ENCODE results near the gene FDX1. TPM values are rescaled to one million over a fixed set of nuclear protein-coding genes. Genes with fewer than 3 reads are reported as not detected.

The FDX1 gene
- total RNA-seq, 2 experiments from 2014 or later: 8.2 to 13.1 TPM

- Mint-ChIP-seq H3K4me3 (no peak overlapping the region), H3K27me3 (no peaks in the 10 kb centered on the region), H3K36me3 (ENCODE audit: low read depth) (peaks cover 10% of the 10 kb centered on the region), H3K4me1 (no peaks in the 10 kb centered on the region), H3K27ac (no peak overlapping the region), H3K9me3 (ENCODE audit: low read depth) (no peaks in the 10 kb centered on the region)
- DNase-seq (no peak), ATAC-seq (no peak)
- POLR2A ChIA-PET: no interaction called here
- CTCF ChIA-PET: no interaction called here
- intact Hi-C loops (cut with DNase I, micrococcal nuclease): loop anchor here in 1 of 2 experiments (10.0 kb wide), 1 partner anchor 957 kb away; no protein-coding TSS in a partner anchor
These were observed 38.4 kb downstream of the FDX1 start for GRCh38 chr11:110468121-110468520.

- CTCF ChIA-PET: interaction anchor here (0.6 to 1.1 kb wide), 3 partner anchors 418 to 1969 kb away, joined by 3 to 4 read pairs (median 4); no protein-coding TSS in a partner anchor
- H3K4me1 Mint-ChIP-seq: no peaks in the 10 kb centered on the region
- H3K27me3 Mint-ChIP-seq: no peaks in the 10 kb centered on the region
- no peak overlapping the region for H3K27ac Mint-ChIP-seq
- no peaks in the 10 kb centered on the region for H3K9me3 Mint-ChIP-seq (ENCODE audit: low read depth)
- H3K4me3 Mint-ChIP-seq: no peak overlapping the region
- H3K36me3 Mint-ChIP-seq (ENCODE audit: low read depth): peaks cover 10% of the 10 kb centered on the region
- no peak for DNase-seq
- intact Hi-C loops (cut with DNase I, micrococcal nuclease): loop anchor here in 1 of 2 experiments (10.0 kb wide), 1 partner anchor 956 kb away; no protein-coding TSS in a partner anchor
- no peak for ATAC-seq
- POLR2A ChIA-PET: no interaction called here
These were observed 39.4 kb downstream of the FDX1 start for GRCh38 chr11:110469127-110469526.

DNA sequence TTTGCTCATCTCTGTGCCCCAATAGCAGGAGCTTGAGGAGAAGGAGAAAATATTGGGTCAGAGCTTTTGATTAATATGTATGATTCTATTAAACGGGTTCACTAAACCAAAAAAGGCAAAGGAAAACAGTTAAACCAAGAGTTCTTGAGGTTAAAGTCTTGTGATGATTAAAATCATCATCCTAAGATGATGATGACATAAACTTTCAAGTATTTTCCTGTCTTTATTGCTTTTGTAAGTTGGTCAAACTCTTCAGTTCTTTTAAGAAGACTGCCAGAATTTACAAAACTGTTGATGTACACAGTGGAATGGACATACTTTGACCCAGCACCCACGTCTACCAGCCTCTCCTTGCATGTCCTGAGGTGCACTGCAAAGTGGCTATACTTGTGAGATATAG, 41.0 kb downstream of the FDX1 start:
- ATAC-seq: no peak
- ChIA-PET CTCF (interaction anchor here (0.7 kb wide), 1 partner anchor 234 kb away, joined by 3 read pairs; no protein-coding TSS in a partner anchor), POLR2A (interaction anchor here (0.6 to 0.7 kb wide), 2 partner anchors 11 to 17 kb away, joined by 3 to 7 read pairs; no protein-coding TSS in a partner anchor)
- intact Hi-C loops (cut with DNase I, micrococcal nuclease): no loop called here
- no peak overlapping the region for H3K27ac Mint-ChIP-seq
- H3K27me3 Mint-ChIP-seq: no peaks in the 10 kb centered on the region
- no peak for DNase-seq
- no peaks in the 10 kb centered on the region for H3K4me1 Mint-ChIP-seq
- H3K9me3 Mint-ChIP-seq (ENCODE audit: low read depth): no peaks in the 10 kb centered on the region
- no peak overlapping the region for H3K4me3 Mint-ChIP-seq
- peaks cover 8% of the 10 kb centered on the region for H3K36me3 Mint-ChIP-seq (ENCODE audit: low read depth)

DNA sequence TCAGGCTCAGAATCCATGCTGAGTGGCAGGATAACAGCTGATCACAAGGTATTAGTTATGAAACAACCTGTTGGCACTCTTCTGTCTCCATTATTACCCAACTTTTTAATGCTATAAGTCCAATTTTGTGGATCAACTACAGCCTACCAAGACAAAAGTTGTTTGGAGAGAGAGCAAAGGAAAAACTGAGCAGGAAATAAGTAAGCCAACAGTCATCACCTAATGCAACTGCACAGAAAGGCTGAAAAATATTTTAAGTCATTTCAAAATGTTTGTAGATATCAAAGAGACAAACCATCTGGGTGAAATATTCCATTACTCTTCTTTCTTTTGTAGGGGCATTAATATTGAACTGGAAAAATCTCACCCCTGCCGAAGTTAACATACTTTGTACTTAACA, 41.6 kb downstream of the FDX1 start:
- no peaks in the 10 kb centered on the region for H3K27me3 Mint-ChIP-seq
- DNase-seq: no peak
- intact Hi-C loops (cut with DNase I, micrococcal nuclease): no loop called here
- ChIA-PET POLR2A (no interaction called here), CTCF (interaction anchor here (0.7 kb wide), 1 partner anchor 345 kb away, joined by 3 read pairs; no protein-coding TSS in a partner anchor)
- no peak overlapping the region for H3K27ac Mint-ChIP-seq
- no peaks in the 10 kb centered on the region for H3K4me1 Mint-ChIP-seq
- H3K9me3 Mint-ChIP-seq (ENCODE audit: low read depth): no peaks in the 10 kb centered on the region
- H3K36me3 Mint-ChIP-seq (ENCODE audit: low read depth): peaks cover 8% of the 10 kb centered on the region
- no peak overlapping the region for H3K4me3 Mint-ChIP-seq
- ATAC-seq: no peak

DNA sequence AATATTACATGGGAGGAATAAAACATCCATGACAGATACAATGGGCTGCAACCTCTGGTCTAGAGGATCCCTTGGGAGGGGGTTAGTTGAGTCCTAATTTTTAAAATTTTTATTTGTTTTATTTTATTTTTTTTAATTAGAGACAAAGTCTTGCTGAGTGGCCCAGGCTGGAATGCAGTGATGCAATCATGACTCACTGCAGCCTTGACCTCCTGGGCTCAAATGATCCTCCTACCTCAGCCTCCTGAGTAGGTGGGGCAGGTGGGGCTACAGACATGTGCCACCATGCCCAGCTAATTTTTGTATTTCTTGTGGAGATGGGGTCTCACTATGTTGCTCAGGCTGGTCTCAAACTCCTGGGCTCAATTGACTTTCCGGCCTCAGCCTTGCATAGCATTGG, 43.1 kb downstream of the FDX1 start:
- Mint-ChIP-seq H3K36me3 (ENCODE audit: low read depth) (peaks cover 6% of the 10 kb centered on the region), H3K27me3 (no peaks in the 10 kb centered on the region), H3K27ac (no peak overlapping the region), H3K4me1 (no peaks in the 10 kb centered on the region), H3K4me3 (no peak overlapping the region), H3K9me3 (ENCODE audit: low read depth) (no peaks in the 10 kb centered on the region)
- no peak for DNase-seq
- ChIA-PET POLR2A (no interaction called here), CTCF (interaction anchor here (0.6 kb wide), 1 partner anchor 68 kb away, joined by 3 read pairs; no protein-coding TSS in a partner anchor)
- no peak for ATAC-seq
- intact Hi-C loops (cut with DNase I, micrococcal nuclease): no loop called here

- no peak for DNase-seq
- ATAC-seq: no peak
- Mint-ChIP-seq H3K4me3 (no peak overlapping the region), H3K4me1 (no peaks in the 10 kb centered on the region), H3K27me3 (no peaks in the 10 kb centered on the region), H3K27ac (no peak overlapping the region), H3K36me3 (ENCODE audit: low read depth) (peaks cover 3% of the 10 kb centered on the region), H3K9me3 (ENCODE audit: low read depth) (no peaks in the 10 kb centered on the region)
- POLR2A ChIA-PET: no interaction called here
- CTCF ChIA-PET: interaction anchor here (0.5 to 0.7 kb wide), 4 partner anchors 41 to 956 kb away, joined by 3 read pairs; no protein-coding TSS in a partner anchor
- intact Hi-C loops (cut with DNase I, micrococcal nuclease): no loop called here
These were observed 44.0 kb downstream of the FDX1 start for GRCh38 chr11:110473706-110474105.

DNA sequence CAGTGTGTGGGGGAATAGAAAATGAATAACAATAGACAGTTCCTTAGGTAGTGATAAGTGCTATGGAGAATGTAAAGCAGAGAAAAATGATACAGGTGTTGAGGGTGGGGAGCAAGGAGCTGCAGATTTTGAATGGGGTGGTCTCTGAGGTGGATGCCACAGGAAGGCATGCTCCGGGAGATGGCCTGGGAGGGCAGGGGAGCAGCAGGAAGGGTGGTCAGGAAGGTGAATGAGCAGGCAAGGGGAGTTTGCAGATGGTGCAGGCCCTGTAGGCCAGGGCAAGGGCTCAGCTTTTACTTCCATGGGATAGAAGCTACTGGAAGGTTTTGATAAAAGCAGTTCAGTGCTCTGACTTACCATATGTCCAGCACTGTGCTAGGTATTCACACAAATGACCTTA, 44.8 kb downstream of the FDX1 start:
- Mint-ChIP-seq H3K9me3 (ENCODE audit: low read depth) (no peaks in the 10 kb centered on the region), H3K27me3 (no peaks in the 10 kb centered on the region), H3K4me1 (no peaks in the 10 kb centered on the region), H3K36me3 (ENCODE audit: low read depth) (no peaks in the 10 kb centered on the region), H3K27ac (no peak overlapping the region), H3K4me3 (no peak overlapping the region)
- ChIA-PET CTCF (interaction anchor here (0.7 kb wide), 1 partner anchor 107 kb away, joined by 3 read pairs; no protein-coding TSS in a partner anchor), POLR2A (no interaction called here)
- no peak for ATAC-seq
- intact Hi-C loops (cut with DNase I, micrococcal nuclease): no loop called here
- no peak for DNase-seq

DNA sequence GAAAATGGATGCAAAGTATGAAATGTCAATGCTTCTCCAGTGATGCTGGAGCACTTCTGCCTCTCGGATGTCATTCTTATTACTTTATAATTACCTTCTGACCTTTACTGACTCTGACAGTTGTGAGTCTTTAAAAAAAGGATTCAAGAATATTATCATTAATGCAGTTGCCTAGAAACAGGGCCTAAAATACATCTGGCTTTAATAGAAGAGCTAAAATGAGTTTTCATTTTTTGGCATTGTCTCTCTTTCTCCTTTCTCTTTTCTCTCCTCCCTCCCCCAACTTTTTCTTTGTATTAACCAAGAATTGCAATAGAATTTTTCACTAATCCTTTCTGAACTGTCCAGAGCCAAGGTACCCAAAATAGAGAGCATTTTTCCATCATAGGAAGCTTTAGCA, 45.9 kb downstream of the FDX1 start:
- ChIA-PET POLR2A (no interaction called here), CTCF (interaction anchor here (1.2 kb wide), 1 partner anchor 8 kb away, joined by 3 read pairs; no protein-coding TSS in a partner anchor)
- Mint-ChIP-seq H3K4me3 (no peak overlapping the region), H3K4me1 (no peaks in the 10 kb centered on the region), H3K9me3 (ENCODE audit: low read depth) (no peaks in the 10 kb centered on the region), H3K36me3 (ENCODE audit: low read depth) (no peaks in the 10 kb centered on the region), H3K27me3 (no peaks in the 10 kb centered on the region), H3K27ac (no peak overlapping the region)
- intact Hi-C loops (cut with DNase I, micrococcal nuclease): no loop called here
- ATAC-seq (no peak), DNase-seq (no peak)

DNA sequence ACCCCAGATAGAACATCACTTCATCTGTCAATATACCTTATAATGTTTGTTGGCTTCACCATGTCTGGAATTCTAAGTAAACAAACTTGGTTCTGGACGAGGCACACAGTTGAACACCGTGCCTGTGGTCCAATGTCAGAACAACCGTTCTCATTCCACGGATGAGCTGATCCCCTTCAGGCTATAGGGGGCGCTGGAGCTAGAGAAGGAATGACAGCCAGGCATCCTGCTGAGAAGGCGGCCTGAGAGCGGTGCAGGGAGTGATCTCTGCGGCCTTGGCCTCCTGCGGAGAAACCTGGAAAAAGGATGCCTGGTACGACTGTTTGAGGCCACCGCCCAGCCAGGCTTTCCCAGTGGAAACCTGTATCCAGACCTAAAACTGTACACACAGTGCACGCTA, 48.7 kb downstream of the FDX1 start:
- DNase-seq (peak; percentile 20), ATAC-seq (no peak)
- Mint-ChIP-seq H3K27ac (no peak overlapping the region), H3K36me3 (ENCODE audit: low read depth) (no peaks in the 10 kb centered on the region), H3K27me3 (no peaks in the 10 kb centered on the region), H3K4me1 (no peaks in the 10 kb centered on the region), H3K9me3 (ENCODE audit: low read depth) (no peaks in the 10 kb centered on the region), H3K4me3 (no peak overlapping the region)
- intact Hi-C loops (cut with DNase I, micrococcal nuclease): no loop called here
- POLR2A ChIA-PET: no interaction called here
- CTCF ChIA-PET: interaction anchor here (1.6 to 1.7 kb wide), 2 partner anchors 21 to 752 kb away, joined by 5 read pairs; no protein-coding TSS in a partner anchor

DNA sequence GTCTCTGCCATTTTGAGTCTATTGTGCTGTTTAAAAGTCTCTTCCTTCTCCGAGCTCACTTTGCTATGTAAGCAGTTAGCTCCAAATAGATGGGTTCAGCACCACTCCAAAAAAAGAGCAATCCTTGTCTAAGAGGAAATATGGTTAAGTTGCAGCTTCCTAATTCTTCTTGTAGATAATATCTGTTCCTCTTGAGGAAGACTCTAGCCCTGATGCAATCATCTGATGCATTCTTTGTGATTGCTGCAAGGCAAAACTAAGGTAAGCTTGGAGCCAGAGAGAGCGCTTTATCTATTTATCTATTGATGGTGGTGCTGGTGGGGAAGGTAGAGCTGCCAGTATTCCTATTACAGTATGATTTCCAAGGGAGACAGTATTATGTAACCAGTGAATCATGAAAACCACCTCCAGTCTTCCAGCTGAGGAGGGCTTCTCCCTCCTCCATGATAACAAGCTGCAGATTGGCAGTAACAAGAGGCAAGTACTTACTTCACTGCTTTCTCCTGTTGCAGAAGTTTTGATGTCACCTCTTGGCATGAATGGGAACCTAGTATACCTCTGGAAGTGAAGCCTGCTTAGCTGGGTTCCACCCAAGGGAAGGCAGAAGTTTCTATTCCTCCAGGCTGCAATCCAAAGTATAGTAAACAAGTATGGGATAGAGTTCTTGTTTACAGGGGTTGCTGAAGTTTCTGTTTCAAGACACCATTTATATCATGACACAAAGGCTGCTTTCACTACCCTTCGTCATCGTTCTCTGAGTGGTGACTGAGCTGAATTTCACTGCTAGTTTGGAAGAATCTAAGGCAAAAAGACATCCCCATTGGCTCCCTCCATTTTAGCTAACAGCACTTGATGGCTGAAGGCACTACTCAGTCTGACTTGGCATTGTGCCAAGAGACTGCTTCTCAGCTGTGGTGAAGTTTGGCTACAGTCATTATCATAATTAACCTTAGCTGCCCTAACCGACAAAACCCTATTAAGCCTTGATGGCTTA, 49.7 kb downstream of the FDX1 start:
- Mint-ChIP-seq H3K27me3 (no peaks in the 10 kb centered on the region), H3K4me1 (no peaks in the 10 kb centered on the region), H3K36me3 (ENCODE audit: low read depth) (no peaks in the 10 kb centered on the region), H3K4me3 (no peak overlapping the region), H3K27ac (no peak overlapping the region), H3K9me3 (ENCODE audit: low read depth) (no peaks in the 10 kb centered on the region)
- DNase-seq: no peak
- ChIA-PET CTCF (interaction anchor here (0.6 to 1.7 kb wide), 4 partner anchors 12 to 789 kb away, joined by 3 to 6 read pairs (median 5); no protein-coding TSS in a partner anchor), POLR2A (interaction anchor here (0.6 kb wide), 1 partner anchor 50 kb away, joined by 7 read pairs; no protein-coding TSS in a partner anchor)
- intact Hi-C loops (cut with DNase I, micrococcal nuclease): no loop called here
- no peak for ATAC-seq

- CTCF ChIA-PET: no interaction called here
- POLR2A ChIA-PET: no interaction called here
- H3K4me1 Mint-ChIP-seq: no peaks in the 10 kb centered on the region
- no peak overlapping the region for H3K27ac Mint-ChIP-seq
- no peak overlapping the region for H3K4me3 Mint-ChIP-seq
- DNase-seq: no peak
- no peaks in the 10 kb centered on the region for H3K36me3 Mint-ChIP-seq (ENCODE audit: low read depth)
- no peaks in the 10 kb centered on the region for H3K27me3 Mint-ChIP-seq
- ATAC-seq: no peak
- intact Hi-C loops (cut with DNase I, micrococcal nuclease): no loop called here
- no peaks in the 10 kb centered on the region for H3K9me3 Mint-ChIP-seq (ENCODE audit: low read depth)
These were observed 51.8 kb downstream of the FDX1 start for GRCh38 chr11:110481523-110481922.
